ENCODE results near the gene PRR16.

DNA sequence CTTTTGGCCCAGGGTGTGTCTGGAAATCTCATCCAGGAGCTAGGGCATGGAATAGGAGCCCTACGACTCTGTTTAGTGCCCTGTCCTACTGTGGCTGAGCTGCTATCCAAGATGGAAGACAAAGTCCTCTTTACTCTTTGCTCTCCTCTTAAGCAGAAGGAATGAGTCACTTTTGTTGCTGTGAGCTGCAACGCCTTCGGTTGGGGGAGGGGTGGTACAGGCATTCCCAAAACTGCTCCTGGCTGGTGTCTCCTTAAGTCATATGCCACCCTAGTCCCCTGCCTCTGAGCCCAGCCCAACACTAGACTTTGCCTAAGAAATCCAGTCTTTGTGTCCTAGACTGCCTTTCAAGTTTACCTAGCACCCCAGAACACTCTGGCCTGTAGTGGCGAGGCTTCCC, 99.9 kb downstream of the PRR16 start:
- TF ChIP-seq, protein P1, sequence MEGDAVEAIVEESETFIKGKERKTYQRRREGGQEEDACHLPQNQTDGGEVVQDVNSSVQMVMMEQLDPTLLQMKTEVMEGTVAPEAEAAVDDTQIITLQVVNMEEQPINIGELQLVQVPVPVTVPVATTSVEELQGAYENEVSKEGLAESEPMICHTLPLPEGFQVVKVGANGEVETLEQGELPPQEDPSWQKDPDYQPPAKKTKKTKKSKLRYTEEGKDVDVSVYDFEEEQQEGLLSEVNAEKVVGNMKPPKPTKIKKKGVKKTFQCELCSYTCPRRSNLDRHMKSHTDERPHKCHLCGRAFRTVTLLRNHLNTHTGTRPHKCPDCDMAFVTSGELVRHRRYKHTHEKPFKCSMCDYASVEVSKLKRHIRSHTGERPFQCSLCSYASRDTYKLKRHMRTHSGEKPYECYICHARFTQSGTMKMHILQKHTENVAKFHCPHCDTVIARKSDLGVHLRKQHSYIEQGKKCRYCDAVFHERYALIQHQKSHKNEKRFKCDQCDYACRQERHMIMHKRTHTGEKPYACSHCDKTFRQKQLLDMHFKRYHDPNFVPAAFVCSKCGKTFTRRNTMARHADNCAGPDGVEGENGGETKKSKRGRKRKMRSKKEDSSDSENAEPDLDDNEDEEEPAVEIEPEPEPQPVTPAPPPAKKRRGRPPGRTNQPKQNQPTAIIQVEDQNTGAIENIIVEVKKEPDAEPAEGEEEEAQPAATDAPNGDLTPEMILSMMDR (conservative IDR thresholded peaks at IDR 0.05; ENCODE audit: low read depth in 2 of 2): no peak
- TF ChIP-seq EZH2phosphoT487 (IDR thresholded peaks at IDR 0.05; ENCODE audit: unreplicated experiment) (no peak), EZH2 (IDR thresholded peaks at IDR 0.05; ENCODE audit: low read depth, unreplicated experiment) (no peak), POLR2AphosphoS5 (IDR thresholded peaks at IDR 0.05; ENCODE audit: low read depth) (no peak)

Data from GM23338 (cell line).